Adrenal gland (tissue), 5 donors: Measurements from ENCODE around the gene AHDC1.

Experiments used
- CTCF ChIP-seq, 6 experiments: fragments of 450-650 bp in 4 of 6; fragments of 200-600 bp in 2 of 6; sonication (generic) in 1 of 6; IDR thresholded peaks; 1 replicate in 5 of 6; 2 replicates in 1 of 6; pipeline versions ENCODE4 v1.5.1 to v1.8.0; 2016 to 2021; ENCODE audit warnings: antibody characterized with exemption in 6 of 6, mild to moderate bottlenecking in 2 of 6, moderate library complexity in 1 of 6
- POLR2A ChIP-seq, 2 donors: fragments of 450-650 bp; IDR thresholded peaks; one replicate each; pipeline ENCODE4 v1.6.1; 2017; ENCODE audit warnings: antibody characterized with exemption in 2 of 2, mild to moderate bottlenecking in 2 of 2, moderate library complexity in 1 of 2
- donor health status: DM: no; HTN: no; CAD: no.

GRCh38 chr1:27485363-27485762, 118.6 kb downstream of the AHDC1 start:
- TF ChIP-seq CTCF (IDR thresholded peaks at IDR 0.05) (no peak), POLR2A (IDR thresholded peaks at IDR 0.05) (no peak)
